Activated CD8-positive, alpha-beta T cell treated with anti-CD3 and anti-CD28 coated beads for 36 hours (primary cell): Measurements from ENCODE around the gene UNKL. TPM values are rescaled to one million over a fixed set of nuclear protein-coding genes. Genes with fewer than 3 reads are reported as not detected.

Experiments
- ATAC-seq: fragments of 200-7000 bp; cut with Tn5 transposase; one replicate; pipeline ENCODE4 v1.10.0; 2021; ENCODE audit warnings: mild to moderate bottlenecking, moderate library complexity
- CTCF ChIA-PET: fragments of 350-600 bp; sonication (Branson Sonifier 250); formaldehyde crosslinking; loops from one replicate; lab custom pipeline; 2021; ENCODE audit warnings: antibody characterized with exemption; lab: Charles Lee
- POLR2A ChIA-PET: fragments of 350-600 bp; sonication (Branson Sonifier 250); formaldehyde crosslinking; loops from one replicate; lab custom pipeline; 2021; ENCODE audit warnings: antibody characterized with exemption; lab: Charles Lee
- DNase-seq: peaks from one replicate; pipeline ENCODE4 v3.0.0-alpha.2; 2020
- H3K27ac Mint-ChIP-seq: one replicate; pipeline ENCODE4 v1.8.0; 2021; ENCODE audit warnings: mild to moderate bottlenecking, mixed read lengths
- H3K27me3 Mint-ChIP-seq: one replicate; pipeline ENCODE4 v1.8.0; 2021; ENCODE audit warnings: mixed read lengths
- H3K36me3 Mint-ChIP-seq: one replicate; pipeline ENCODE4 v1.8.0; 2021; ENCODE audit warnings: low read depth, mixed read lengths
- H3K4me1 Mint-ChIP-seq: one replicate; pipeline ENCODE4 v1.8.0; 2021; ENCODE audit warnings: low read depth, mixed read lengths
- H3K4me3 Mint-ChIP-seq: one replicate; pipeline ENCODE4 v1.8.0; 2021; ENCODE audit warnings: mild to moderate bottlenecking, moderate library complexity, mixed read lengths
- H3K9me3 Mint-ChIP-seq: one replicate; pipeline ENCODE4 v1.8.0; 2021; ENCODE audit warnings: mixed read lengths
- intact Hi-C: fragments of 100-400 bp; cut with micrococcal nuclease; formaldehyde crosslinking; loops from one replicate; pipeline ENCODE4 v1.10.0; 2022
- total RNA-seq, 2 experiments: library from RNA; stranded (reverse); gene quantifications; one replicate each; pipeline ENCODE4 v1.2.3, GENCODE V29; 2021
- TF ChIP-seq, protein P1 (sequence below): fragments of 200-600 bp; IDR thresholded peaks from one replicate; pipeline ENCODE4 v1.8.0; 2022; ENCODE audit warnings: antibody characterized with exemption, mild to moderate bottlenecking

Gene UNKL
- total RNA-seq, 2 experiments from 2014 or later, result 32.4 to 38.1 TPM

GRCh38 chr16:1425616-1426370, 11.3 kb upstream of the UNKL start:
- TF ChIP-seq, protein P1, sequence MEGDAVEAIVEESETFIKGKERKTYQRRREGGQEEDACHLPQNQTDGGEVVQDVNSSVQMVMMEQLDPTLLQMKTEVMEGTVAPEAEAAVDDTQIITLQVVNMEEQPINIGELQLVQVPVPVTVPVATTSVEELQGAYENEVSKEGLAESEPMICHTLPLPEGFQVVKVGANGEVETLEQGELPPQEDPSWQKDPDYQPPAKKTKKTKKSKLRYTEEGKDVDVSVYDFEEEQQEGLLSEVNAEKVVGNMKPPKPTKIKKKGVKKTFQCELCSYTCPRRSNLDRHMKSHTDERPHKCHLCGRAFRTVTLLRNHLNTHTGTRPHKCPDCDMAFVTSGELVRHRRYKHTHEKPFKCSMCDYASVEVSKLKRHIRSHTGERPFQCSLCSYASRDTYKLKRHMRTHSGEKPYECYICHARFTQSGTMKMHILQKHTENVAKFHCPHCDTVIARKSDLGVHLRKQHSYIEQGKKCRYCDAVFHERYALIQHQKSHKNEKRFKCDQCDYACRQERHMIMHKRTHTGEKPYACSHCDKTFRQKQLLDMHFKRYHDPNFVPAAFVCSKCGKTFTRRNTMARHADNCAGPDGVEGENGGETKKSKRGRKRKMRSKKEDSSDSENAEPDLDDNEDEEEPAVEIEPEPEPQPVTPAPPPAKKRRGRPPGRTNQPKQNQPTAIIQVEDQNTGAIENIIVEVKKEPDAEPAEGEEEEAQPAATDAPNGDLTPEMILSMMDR, result no peak
- DNase-seq (no peak), ATAC-seq (no peak)
- Mint-ChIP-seq H3K9me3 (no peaks in the 10 kb centered on the region), H3K27me3 (no peaks in the 10 kb centered on the region), H3K4me1 (peaks cover 9% of the 10 kb centered on the region), H3K4me3 (no peak overlapping the region), H3K36me3 (peaks cover 3% of the 10 kb centered on the region), H3K27ac (no peak overlapping the region)
- ChIA-PET POLR2A (interaction anchor here (0.6 to 1.4 kb wide), 2 partner anchors 46 to 1298 kb away, joined by 3 to 4 read pairs; no protein-coding TSS in a partner anchor), CTCF (no interaction called here)
- intact Hi-C loops, result no loop called here

DNA sequence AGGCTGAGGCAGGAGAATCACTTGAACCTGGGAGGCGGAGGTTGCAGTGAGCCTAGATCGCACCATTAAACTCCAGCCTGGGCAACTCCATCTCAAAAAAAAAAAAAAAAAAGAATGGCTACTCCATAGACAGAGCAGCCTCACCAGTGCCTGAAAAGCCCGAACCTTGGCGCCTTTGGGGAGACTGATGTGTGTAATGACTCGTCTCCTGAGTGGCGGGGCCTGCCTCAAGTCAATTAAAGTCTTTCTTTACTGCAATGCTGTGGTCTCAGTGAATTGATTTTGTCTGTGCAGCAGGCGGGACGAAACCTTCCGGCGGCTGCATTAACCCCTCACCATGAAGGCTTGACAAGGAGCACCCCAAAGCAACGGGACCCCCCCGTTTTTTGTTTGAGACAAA, 9.5 kb upstream of the UNKL start:
- intact Hi-C loops, result loop anchor here (5.0 kb wide), 1 partner anchor 118 kb away; no protein-coding TSS in a partner anchor

DNA sequence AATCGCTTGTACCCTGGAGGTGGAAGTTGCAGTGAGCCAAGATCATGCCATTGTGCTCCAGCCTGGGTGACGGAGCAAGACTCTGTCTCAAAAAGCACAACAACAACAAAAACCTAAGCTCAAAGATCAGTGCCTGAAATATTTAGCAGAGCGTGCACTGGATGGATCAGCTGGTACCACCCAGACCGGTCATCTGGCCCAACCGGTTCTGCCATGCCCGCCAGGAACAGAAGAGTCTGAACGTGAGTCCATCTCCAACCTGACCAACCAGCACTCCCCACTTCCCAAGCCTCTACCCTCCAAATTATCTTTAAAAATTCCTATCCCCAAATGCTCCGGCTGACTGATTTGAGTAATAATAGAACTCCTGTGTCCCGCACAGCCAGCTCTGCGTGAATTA, 7.6 kb upstream of the UNKL start:
- H3K27me3 Mint-ChIP-seq, result no peaks in the 10 kb centered on the region
- peak overlapping the region; percentile 97 for H3K27ac Mint-ChIP-seq
- CTCF ChIA-PET, result interaction anchor here (1.1 to 2.3 kb wide), 2 partner anchors 11 to 58 kb away, joined by 3 to 10 read pairs; no protein-coding TSS in a partner anchor
- H3K4me1 Mint-ChIP-seq, result peaks cover 25% of the 10 kb centered on the region
- TF ChIP-seq, protein P1, result no peak
- no peaks in the 10 kb centered on the region for H3K9me3 Mint-ChIP-seq
- DNase-seq, result no peak
- no peak for ATAC-seq
- peak overlapping the region; percentile 83 for H3K4me3 Mint-ChIP-seq
- POLR2A ChIA-PET, result interaction anchor here (0.6 to 2.2 kb wide), 4 partner anchors 14 to 283 kb away, joined by 3 to 9 read pairs (median 6); no protein-coding TSS in a partner anchor
- H3K36me3 Mint-ChIP-seq, result peaks cover 13% of the 10 kb centered on the region
- intact Hi-C loops, result loop anchor here (5.0 kb wide), 1 partner anchor 120 kb away; no protein-coding TSS in a partner anchor

More for the DNA sequence above, 9.5 kb upstream of the UNKL start:
- DNase-seq, result peak; percentile 28
- Mint-ChIP-seq H3K4me1 (peaks cover 13% of the 10 kb centered on the region), H3K9me3 (no peaks in the 10 kb centered on the region), H3K4me3 (no peak overlapping the region), H3K36me3 (peaks cover 8% of the 10 kb centered on the region), H3K27ac (peak overlapping the region; percentile 38), H3K27me3 (no peaks in the 10 kb centered on the region)
- CTCF ChIA-PET, result no interaction called here
- TF ChIP-seq, protein P1, result no peak
- POLR2A ChIA-PET, result no interaction called here
- ATAC-seq, result no peak

GRCh38 chr16:1420111-1420539, 5.6 kb upstream of the UNKL start:
- TF ChIP-seq, protein P1, result no peak
- Mint-ChIP-seq H3K36me3 (peaks cover 13% of the 10 kb centered on the region), H3K27me3 (no peaks in the 10 kb centered on the region), H3K27ac (peak overlapping the region; percentile 97), H3K4me1 (peaks cover 30% of the 10 kb centered on the region), H3K9me3 (no peaks in the 10 kb centered on the region), H3K4me3 (peak overlapping the region; percentile 83)
- ATAC-seq (no peak), DNase-seq (peak; percentile 18)
- ChIA-PET POLR2A (interaction anchor here (0.8 to 2.5 kb wide), 16 partner anchors 8 to 192 kb away, joined by 3 to 14 read pairs (median 5); partner anchors contain the start of genes CRAMP1, IFT140, PERCC1 and TELO2), CTCF (interaction anchor here (1.2 to 2.3 kb wide), 2 partner anchors 56 to 285 kb away, joined by 3 to 10 read pairs; partner anchors contain the start of gene MAPK8IP3)
- intact Hi-C loops, result loop anchor here (5.0 kb wide), 1 partner anchor 122 kb away; no protein-coding TSS in a partner anchor

DNA sequence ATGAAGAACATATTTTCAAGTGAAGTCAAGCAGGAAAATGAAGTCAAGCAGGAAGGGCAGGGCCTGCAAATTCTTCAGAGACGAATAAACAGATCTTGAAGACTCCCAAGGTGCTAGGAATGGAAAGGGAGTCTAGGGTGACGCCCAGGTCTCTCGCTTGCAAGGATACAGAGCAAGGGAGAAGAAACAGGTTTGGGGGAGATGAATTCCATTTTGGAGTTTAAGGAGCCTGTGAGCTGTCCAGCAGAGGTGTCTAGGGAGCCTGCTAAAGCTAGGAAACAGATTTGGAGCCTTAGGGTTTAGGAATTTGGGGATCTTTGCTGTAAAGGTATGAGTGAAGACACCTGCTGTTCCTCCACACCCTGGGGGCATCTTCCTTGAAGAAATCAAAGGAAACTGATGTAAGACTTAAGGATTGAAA, 2.0 kb upstream of the UNKL start:
- TF ChIP-seq, protein P1, result no peak
- Mint-ChIP-seq H3K4me3 (peak overlapping the region; percentile 3), H3K9me3 (no peaks in the 10 kb centered on the region), H3K27ac (peak overlapping the region; percentile 65), H3K36me3 (peaks cover 13% of the 10 kb centered on the region), H3K27me3 (no peaks in the 10 kb centered on the region), H3K4me1 (peaks cover 34% of the 10 kb centered on the region)
- CTCF ChIA-PET, result interaction anchor here (0.7 kb wide), 1 partner anchor 12 kb away, joined by 3 read pairs; no protein-coding TSS in a partner anchor
- no peak for DNase-seq
- intact Hi-C loops, result no loop called here
- ATAC-seq, result no peak
- POLR2A ChIA-PET, result no interaction called here
